Measurements from ENCODE around the gene SNRK. TPM values are rescaled to one million over a fixed set of nuclear protein-coding genes. Genes with fewer than 3 reads are reported as not detected.
A peak's percentile ranks its signal among the peaks of the same experiment; 100 is the strongest.

SNRK gene
- total RNA-seq, 1 experiment from 2014 or later = 16.0 TPM

- DNase-seq (ENCODE audit: low read depth) = peak; percentile 9
Observed at GRCh38 chr3:43345877-43346276, 59.5 kb downstream of the SNRK start.

GRCh38 chr3:43346978-43347749 lies 60.8 kb downstream of the SNRK start:
- no peak for DNase-seq (ENCODE audit: low read depth)

GRCh38 chr3:43347774-43348173 lies 61.4 kb downstream of the SNRK start:
- DNase-seq (ENCODE audit: low read depth) = no peak

GRCh38 chr3:43348350-43348749 lies 62.0 kb downstream of the SNRK start:
- no peak for DNase-seq (ENCODE audit: low read depth)

GRCh38 chr3:43348852-43349574 lies 62.7 kb downstream of the SNRK start:
- no peak for DNase-seq (ENCODE audit: low read depth)

GRCh38 chr3:43349716-43350115 lies 63.4 kb downstream of the SNRK start:
- DNase-seq (ENCODE audit: low read depth) = no peak

GRCh38 chr3:43353393-43353792 lies 67.1 kb downstream of the SNRK start:
- DNase-seq (ENCODE audit: low read depth) = no peak

- DNase-seq (ENCODE audit: low read depth) = no peak
Observed at GRCh38 chr3:43353923-43354670, 67.8 kb downstream of the SNRK start.

- DNase-seq (ENCODE audit: low read depth) = peak; percentile 8
Observed at GRCh38 chr3:43356033-43356432, 69.7 kb downstream of the SNRK start.

- DNase-seq (ENCODE audit: low read depth) = no peak
Observed at GRCh38 chr3:43361077-43361476, 74.7 kb downstream of the SNRK start.

GRCh38 chr3:43362183-43362582 lies 75.8 kb downstream of the SNRK start:
- DNase-seq (ENCODE audit: low read depth) = no peak

- no peak for DNase-seq (ENCODE audit: low read depth)
Observed at GRCh38 chr3:43362961-43363360, 76.6 kb downstream of the SNRK start.

- no peak for DNase-seq (ENCODE audit: low read depth)
Observed at GRCh38 chr3:43363621-43364266, 77.4 kb downstream of the SNRK start.

- no peak for DNase-seq (ENCODE audit: low read depth)
Observed at GRCh38 chr3:43364494-43364893, 78.2 kb downstream of the SNRK start.

GRCh38 chr3:43364926-43365325 lies 78.6 kb downstream of the SNRK start:
- DNase-seq (ENCODE audit: low read depth) = no peak

- no peak for DNase-seq (ENCODE audit: low read depth)
Observed at GRCh38 chr3:43365601-43366305, 79.4 kb downstream of the SNRK start.

GRCh38 chr3:43366481-43366880 lies 80.1 kb downstream of the SNRK start:
- DNase-seq (ENCODE audit: low read depth) = no peak

- DNase-seq (ENCODE audit: low read depth) = no peak
Observed at GRCh38 chr3:43366885-43367284, 80.5 kb downstream of the SNRK start.

- no peak for DNase-seq (ENCODE audit: low read depth)
Observed at GRCh38 chr3:43369404-43370292, 83.3 kb downstream of the SNRK start.

GRCh38 chr3:43370293-43370980 lies 84.1 kb downstream of the SNRK start:
- DNase-seq (ENCODE audit: low read depth) = no peak
